WTC11 (cell line): ENCODE results near the gene KCNJ1. TPM values are rescaled to one million over a fixed set of nuclear protein-coding genes. Genes with fewer than 3 reads are reported as not detected.

Experiments
- ATAC-seq: fragments of 200-7000 bp; cut with Tn5 transposase; 2 replicates; pipeline ENCODE4 v1.10.0; 2021; ENCODE audit warnings: mild to moderate bottlenecking, moderate library complexity
- CTCF ChIA-PET: fragments of 300-600 bp; sonication (Branson Sonifier 250); formaldehyde crosslinking; loops from one replicate; lab custom pipeline; 2021; ENCODE audit warnings: antibody characterized with exemption; lab: Charles Lee
- POLR2A ChIA-PET: fragments of 350-600 bp; sonication (Branson Sonifier 250); formaldehyde crosslinking; loops from one replicate; lab custom pipeline; 2021; ENCODE audit warnings: antibody characterized with exemption; lab: Charles Lee
- DNase-seq: peaks from one replicate; pipeline ENCODE4 v3.0.0; 2021; ENCODE audit warnings: low spot score
- H3K27ac Mint-ChIP-seq: 2 replicates; pipeline ENCODE4 v1.8.0; 2021; ENCODE audit warnings: mixed read lengths
- H3K27me3 Mint-ChIP-seq: 2 replicates; pipeline ENCODE4 v1.8.0; 2021; ENCODE audit warnings: low read depth, mild to moderate bottlenecking, moderate library complexity, mixed read lengths
- H3K36me3 Mint-ChIP-seq: 2 replicates; pipeline ENCODE4 v1.8.0; 2021; ENCODE audit warnings: mixed read lengths
- H3K4me1 Mint-ChIP-seq: 2 replicates; pipeline ENCODE4 v1.8.0; 2022; ENCODE audit warnings: mixed read lengths
- H3K4me3 Mint-ChIP-seq: 2 replicates; pipeline ENCODE4 v1.8.0; 2021; ENCODE audit warnings: mild to moderate bottlenecking, moderate library complexity, mixed read lengths
- H3K9me3 Mint-ChIP-seq: 2 replicates; pipeline ENCODE4 v1.8.0; 2021; ENCODE audit warnings: mixed read lengths
- CDX4 ChIP-seq: fragments of 250-450 bp; sonication (Bioruptor Pico); IDR thresholded peaks from 2 replicates; pipeline ENCODE4 v1.9.0; 2021; ENCODE audit warnings: moderate library complexity, mild to moderate bottlenecking, inconsistent platforms, borderline replicate concordance
- MXD4 ChIP-seq: fragments of 250-450 bp; sonication (Bioruptor Pico); IDR thresholded peaks from 2 replicates; pipeline ENCODE4 v1.8.0; 2021; ENCODE audit warnings: mild to moderate bottlenecking, moderate library complexity, borderline replicate concordance
- OVOL2 ChIP-seq: fragments of 250-450 bp; sonication (Bioruptor Pico); IDR thresholded peaks from 2 replicates; pipeline ENCODE4 v1.9.0; 2021; ENCODE audit warnings: mild to moderate bottlenecking, borderline replicate concordance
- ZNF138 ChIP-seq: sonication (generic); formaldehyde crosslinking; conservative IDR thresholded peaks from 2 replicates; pipeline ENCODE4 v1.8.1; 2022; ENCODE audit warnings: mild to moderate bottlenecking, moderate library complexity, missing genetic modification reagents
- ZNF532 ChIP-seq: fragments of 250-450 bp; sonication (Bioruptor Pico); IDR thresholded peaks from 2 replicates; pipeline ENCODE4 v1.9.0; 2021; ENCODE audit warnings: mild to moderate bottlenecking, borderline replicate concordance
- total RNA-seq: library from RNA; stranded (reverse); gene quantifications from 3 replicates; pipeline ENCODE4 v1.2.3, GENCODE V29; 2021
- TF ChIP-seq, protein P1 (sequence below): sonication (generic); formaldehyde crosslinking; IDR thresholded peaks from 2 replicates; pipeline ENCODE4 v1.8.1; 2023; ENCODE audit warnings: mild to moderate bottlenecking, missing genetic modification reagents, borderline replicate concordance
- TF ChIP-seq, protein P2 (sequence below): sonication (generic); formaldehyde crosslinking; IDR thresholded peaks from 2 replicates; pipeline ENCODE4 v1.8.1; 2022; ENCODE audit warnings: low read depth, mild to moderate bottlenecking, moderate library complexity, missing genetic modification reagents, borderline replicate concordance
- TF ChIP-seq, protein P3 (sequence below): fragments of 250-450 bp; sonication (Bioruptor Pico); IDR thresholded peaks from 2 replicates; pipeline ENCODE4 v2.1.2; 2022; ENCODE audit warnings: mild to moderate bottlenecking, moderate library complexity

The KCNJ1 gene
- total RNA-seq, 1 experiment from 2014 or later = 0.24 TPM

GRCh38 chr11:128868841-128869671 is 2.0 kb upstream of the KCNJ1 start (continued):
- TF ChIP-seq ZNF532 (CRISPR knock-in tag) = no peak
- TF ChIP-seq MXD4 (CRISPR knock-in tag) = no peak

DNA sequence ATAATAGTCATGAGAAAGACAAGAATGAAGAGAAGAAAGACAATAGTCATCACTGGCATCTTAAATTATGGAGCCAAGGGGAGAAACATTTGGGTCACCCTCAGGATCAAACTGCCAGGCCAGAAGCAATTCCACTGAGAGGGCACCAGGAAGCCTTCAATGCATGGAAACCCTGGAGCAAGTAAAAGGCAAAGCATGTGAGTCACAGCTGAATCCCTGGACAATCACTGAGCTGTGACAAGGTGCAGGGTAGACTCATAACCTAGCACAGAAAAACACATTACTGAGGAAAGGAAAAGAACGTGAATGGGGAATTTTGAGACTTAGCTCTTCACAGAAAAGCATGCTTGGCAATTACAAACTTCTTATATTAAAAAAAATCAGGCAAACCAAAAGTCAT is 1.6 kb downstream of the KCNJ1 start:
- Mint-ChIP-seq H3K27ac (no peak overlapping the region), H3K4me1 (peaks cover 30% of the 10 kb centered on the region), H3K27me3 (peaks cover 11% of the 10 kb centered on the region), H3K9me3 (peaks cover 3% of the 10 kb centered on the region; the same call in 1 of the 2 replicates), H3K36me3 (no peaks in the 10 kb centered on the region; the same call in 1 of the 2 replicates), H3K4me3 (no peak overlapping the region)
- ATAC-seq (no peak), DNase-seq (no peak)
- CTCF ChIA-PET = interaction anchor here (0.6 to 2.7 kb wide), 4 partner anchors 8 to 425 kb away, joined by 4 to 9 read pairs (median 4); no protein-coding TSS in a partner anchor
- TF ChIP-seq ZNF138 = no peak
- TF ChIP-seq, protein P1, sequence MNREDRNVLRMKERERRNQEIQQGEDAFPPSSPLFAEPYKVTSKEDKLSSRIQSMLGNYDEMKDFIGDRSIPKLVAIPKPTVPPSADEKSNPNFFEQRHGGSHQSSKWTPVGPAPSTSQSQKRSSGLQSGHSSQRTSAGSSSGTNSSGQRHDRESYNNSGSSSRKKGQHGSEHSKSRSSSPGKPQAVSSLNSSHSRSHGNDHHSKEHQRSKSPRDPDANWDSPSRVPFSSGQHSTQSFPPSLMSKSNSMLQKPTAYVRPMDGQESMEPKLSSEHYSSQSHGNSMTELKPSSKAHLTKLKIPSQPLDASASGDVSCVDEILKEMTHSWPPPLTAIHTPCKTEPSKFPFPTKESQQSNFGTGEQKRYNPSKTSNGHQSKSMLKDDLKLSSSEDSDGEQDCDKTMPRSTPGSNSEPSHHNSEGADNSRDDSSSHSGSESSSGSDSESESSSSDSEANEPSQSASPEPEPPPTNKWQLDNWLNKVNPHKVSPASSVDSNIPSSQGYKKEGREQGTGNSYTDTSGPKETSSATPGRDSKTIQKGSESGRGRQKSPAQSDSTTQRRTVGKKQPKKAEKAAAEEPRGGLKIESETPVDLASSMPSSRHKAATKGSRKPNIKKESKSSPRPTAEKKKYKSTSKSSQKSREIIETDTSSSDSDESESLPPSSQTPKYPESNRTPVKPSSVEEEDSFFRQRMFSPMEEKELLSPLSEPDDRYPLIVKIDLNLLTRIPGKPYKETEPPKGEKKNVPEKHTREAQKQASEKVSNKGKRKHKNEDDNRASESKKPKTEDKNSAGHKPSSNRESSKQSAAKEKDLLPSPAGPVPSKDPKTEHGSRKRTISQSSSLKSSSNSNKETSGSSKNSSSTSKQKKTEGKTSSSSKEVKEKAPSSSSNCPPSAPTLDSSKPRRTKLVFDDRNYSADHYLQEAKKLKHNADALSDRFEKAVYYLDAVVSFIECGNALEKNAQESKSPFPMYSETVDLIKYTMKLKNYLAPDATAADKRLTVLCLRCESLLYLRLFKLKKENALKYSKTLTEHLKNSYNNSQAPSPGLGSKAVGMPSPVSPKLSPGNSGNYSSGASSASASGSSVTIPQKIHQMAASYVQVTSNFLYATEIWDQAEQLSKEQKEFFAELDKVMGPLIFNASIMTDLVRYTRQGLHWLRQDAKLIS = no peak
- TF ChIP-seq, protein P2, sequence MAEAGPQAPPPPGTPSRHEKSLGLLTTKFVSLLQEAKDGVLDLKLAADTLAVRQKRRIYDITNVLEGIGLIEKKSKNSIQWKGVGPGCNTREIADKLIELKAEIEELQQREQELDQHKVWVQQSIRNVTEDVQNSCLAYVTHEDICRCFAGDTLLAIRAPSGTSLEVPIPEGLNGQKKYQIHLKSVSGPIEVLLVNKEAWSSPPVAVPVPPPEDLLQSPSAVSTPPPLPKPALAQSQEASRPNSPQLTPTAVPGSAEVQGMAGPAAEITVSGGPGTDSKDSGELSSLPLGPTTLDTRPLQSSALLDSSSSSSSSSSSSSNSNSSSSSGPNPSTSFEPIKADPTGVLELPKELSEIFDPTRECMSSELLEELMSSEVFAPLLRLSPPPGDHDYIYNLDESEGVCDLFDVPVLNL (CRISPR knock-in tag) = no peak
- no peak for TF ChIP-seq CDX4
- TF ChIP-seq, protein P3, sequence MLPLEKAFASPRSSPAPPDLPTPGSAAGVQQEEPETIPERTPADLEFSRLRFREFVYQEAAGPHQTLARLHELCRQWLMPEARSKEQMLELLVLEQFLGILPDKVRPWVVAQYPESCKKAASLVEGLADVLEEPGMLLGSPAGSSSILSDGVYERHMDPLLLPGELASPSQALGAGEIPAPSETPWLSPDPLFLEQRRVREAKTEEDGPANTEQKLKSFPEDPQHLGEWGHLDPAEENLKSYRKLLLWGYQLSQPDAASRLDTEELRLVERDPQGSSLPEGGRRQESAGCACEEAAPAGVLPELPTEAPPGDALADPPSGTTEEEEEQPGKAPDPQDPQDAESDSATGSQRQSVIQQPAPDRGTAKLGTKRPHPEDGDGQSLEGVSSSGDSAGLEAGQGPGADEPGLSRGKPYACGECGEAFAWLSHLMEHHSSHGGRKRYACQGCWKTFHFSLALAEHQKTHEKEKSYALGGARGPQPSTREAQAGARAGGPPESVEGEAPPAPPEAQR (CRISPR knock-in tag) = no peak
- TF ChIP-seq OVOL2 (CRISPR knock-in tag) = no peak
- POLR2A ChIA-PET = no interaction called here
